HG03196 (cell line): ENCODE results near the gene ENPP6.
"Not testable (repeated sequence)": the region's sequence is repeated elsewhere in the genome, so short reads cannot be mapped to it uniquely, and the experiment has no call there.

Experiments
- ATAC-seq: cut with Tn5 transposase; IDR thresholded peaks from one replicate; pipeline ENCODE4 v1.9.1; 2021; ENCODE audit not compliant: unreplicated experiment

ENPP6 gene

DNA sequence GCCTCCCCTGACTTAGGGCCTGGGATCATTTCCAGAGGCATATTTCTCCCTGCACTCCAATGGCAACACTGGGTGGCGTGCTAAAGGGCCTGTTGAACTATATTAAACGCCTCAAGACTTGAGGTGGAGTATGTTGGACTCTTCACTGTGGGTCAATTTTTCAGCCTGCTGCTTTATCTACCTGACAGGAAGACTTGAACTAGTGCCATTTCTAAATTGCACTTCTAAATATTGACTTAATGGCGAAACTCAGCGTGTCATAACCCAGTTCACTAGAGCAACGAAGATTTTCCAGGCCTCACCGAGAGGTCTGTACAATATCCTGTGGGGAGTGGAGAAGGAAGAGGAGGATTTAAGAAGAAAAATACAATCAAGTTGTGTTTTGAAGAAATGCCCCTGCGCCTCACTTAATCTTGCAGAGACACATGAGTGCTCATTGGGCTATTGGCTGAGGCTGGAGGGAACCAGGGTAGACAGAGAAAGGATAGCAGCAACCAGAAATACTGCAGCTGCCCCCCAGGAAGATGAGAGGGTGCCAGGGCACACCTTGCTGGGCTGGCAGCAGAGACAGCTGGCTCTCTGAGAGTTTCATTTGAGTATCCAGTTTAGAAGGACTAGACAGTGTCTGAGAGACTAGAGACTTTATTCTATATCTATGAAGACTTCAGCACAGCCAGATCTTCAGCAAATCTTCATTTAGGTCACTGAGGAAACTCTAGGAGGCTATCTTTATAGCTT is 67.4 kb downstream of the ENPP6 start:
- no peak for ATAC-seq

DNA sequence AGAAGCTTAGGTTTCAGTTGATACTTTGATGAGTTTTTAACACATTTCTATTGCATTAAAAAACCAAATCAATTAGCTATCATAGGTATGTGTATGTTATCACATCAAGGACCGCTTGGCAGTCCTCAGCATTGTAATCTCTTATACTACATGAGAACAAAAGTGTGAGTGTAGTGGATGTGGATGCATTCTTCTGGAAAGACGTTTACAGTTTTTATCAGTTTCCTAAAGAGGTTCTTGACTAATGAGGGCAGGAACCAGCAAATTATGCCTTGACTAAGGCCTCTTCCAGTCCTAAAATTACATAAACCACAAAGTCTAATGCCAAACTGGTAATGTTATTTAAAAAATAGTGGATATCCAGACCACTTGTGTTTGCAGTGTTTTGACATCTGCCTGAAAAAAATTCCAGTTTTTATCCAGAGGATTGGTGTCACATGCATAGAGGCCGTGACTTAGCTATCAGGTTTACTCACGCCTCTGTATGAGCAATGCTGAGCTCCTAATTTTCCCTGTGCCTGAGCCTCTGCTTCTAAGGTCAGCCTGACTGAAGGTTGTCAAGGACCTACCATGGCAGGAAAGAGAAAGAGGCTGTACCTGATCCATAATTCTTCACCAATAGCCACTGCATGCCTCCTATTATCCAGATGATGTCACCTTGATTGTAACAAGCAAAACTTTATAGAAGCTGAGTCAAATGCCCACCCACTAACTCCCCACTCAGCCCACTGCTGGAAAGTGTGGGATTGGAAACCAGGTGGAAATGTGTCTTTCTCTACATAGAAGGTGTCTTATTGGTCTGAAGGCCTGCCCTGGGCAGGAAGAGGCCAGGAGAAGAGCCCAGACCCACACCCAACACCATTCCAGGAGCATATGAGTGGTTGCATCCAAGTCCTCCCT is 68.7 kb downstream of the ENPP6 start:
- no peak for ATAC-seq

DNA sequence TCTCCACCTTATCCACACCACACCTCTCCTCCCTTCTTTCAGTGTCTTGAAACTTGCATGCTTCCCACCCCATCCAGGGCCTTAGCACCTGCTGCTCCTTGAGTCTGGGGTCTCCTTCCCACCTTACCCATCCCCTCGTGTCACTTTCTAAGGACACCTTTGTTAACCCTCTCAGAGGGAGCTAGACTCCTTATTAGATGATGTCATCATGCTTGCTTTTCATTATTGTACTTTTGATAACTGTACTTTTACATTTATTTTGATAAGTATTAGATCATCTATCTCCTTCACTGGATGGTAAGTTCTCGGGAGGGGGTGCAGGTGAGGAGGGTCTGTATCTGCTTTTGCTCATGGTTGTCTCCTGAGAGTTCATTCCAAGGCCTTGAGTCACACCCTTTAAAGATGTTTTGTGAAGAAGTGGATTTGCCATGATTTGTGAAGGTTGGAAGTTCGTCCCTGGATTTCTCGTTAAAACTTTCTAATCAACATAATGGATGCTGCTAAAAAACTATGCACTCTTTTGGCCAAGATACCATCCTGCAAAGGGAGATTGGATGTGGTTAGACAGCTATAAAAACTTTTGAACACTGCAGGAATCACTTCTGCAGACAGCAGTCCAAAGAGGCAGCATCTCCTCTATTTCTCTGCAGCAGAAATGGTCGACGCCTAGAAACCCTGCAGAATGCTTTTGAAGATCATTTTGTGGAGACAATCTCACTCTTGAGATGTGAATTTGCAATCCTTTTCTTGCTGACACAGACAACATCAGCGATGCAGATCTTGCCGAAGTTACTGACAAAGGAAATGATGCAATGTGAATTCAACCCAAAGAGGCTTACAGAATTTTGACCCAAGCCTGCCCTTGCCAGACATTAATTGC is 69.6 kb downstream of the ENPP6 start:
- no peak for ATAC-seq

DNA sequence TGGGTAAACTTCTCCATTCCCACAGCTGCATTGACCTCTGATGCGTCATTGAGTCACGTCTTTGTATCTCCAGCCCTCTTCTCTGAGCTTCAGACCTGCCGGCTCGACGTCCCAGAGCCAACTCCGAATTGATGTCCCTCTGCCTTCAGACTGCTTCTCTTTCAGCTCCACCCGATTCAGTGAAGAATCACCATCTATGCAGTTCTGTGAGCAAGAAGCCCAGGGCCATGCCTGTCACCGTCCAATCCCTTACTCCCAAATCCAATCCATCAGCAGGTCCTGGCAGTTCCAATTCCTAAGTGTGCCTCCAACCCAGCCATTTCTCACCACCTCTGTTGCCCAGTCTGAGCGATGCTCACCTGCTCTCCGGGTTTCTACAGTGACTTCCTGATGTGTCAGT is 70.7 kb downstream of the ENPP6 start:
- ATAC-seq = no peak

GRCh38 chr4:184145596-184145995 is 72.1 kb downstream of the ENPP6 start:
- no peak for ATAC-seq

DNA sequence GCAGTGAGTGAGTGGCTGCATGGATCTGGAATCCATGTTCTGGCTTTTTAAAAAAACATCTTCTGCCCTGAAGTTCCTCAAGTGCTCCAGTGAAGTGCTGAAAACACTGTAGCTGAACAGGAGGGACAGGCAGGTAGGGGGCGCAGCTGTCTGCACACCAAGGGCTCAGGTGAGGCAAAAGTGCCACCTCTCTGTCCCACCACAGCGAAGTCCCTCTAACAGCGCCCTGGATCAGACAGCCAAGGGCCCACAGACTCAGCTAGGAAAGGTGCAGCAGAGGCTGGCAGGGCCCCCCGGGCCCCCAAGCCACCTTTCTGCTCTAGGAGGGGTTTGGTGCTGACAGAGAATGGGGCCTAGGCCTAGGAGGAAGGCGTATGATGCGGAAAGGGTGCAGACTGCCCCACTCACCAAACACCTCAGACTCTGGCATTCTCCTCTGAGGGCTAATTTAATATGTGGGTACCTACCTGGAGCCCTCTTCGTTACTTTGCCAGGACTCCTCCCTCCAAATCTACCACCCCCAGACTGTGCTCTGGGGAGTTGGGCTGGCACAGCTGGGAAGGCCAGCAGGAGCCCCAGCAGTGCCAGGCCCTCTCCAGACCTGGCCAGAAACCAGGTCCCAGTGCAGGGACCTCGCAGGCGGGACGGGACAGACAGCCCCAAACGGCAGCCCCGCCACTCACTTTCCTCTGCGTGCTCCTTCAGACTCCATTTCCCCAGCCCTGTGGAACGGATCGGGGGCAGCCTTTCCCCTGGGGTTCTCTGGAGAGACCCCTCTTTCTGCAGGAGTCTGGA is 73.7 kb downstream of the ENPP6 start:
- ATAC-seq = no peak

- no peak for ATAC-seq
Observed at GRCh38 chr4:184142121-184143000, 75.3 kb downstream of the ENPP6 start.

GRCh38 chr4:184140901-184141300 is 76.8 kb downstream of the ENPP6 start:
- not testable (repeated sequence) for ATAC-seq

DNA sequence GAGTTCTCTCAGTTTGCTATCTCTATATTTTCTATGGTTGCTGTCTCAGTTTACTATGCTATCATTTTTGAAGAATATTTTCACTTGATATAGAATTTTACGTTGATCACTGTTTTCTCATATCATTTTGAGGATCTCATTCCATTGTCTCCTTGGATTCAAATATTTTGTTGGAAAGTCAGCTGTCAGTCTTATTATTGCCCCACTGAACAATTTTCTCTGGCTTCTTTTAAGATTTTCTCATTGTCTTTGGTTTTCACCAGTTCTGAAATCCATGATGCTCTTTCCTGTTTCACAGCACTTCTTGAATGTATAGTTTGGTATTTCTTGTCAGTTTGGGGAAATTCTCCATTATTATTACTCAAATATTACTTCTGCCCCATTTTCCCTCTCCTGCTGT is 81.1 kb downstream of the ENPP6 start:
- no peak for ATAC-seq

- no peak for ATAC-seq
Observed at GRCh38 chr4:184126800-184127199, 90.9 kb downstream of the ENPP6 start.

- ATAC-seq = no peak
Observed at GRCh38 chr4:184122631-184123408, 94.9 kb downstream of the ENPP6 start.

- ATAC-seq = no peak
Observed at GRCh38 chr4:184120549-184121127, 97.0 kb downstream of the ENPP6 start.

DNA sequence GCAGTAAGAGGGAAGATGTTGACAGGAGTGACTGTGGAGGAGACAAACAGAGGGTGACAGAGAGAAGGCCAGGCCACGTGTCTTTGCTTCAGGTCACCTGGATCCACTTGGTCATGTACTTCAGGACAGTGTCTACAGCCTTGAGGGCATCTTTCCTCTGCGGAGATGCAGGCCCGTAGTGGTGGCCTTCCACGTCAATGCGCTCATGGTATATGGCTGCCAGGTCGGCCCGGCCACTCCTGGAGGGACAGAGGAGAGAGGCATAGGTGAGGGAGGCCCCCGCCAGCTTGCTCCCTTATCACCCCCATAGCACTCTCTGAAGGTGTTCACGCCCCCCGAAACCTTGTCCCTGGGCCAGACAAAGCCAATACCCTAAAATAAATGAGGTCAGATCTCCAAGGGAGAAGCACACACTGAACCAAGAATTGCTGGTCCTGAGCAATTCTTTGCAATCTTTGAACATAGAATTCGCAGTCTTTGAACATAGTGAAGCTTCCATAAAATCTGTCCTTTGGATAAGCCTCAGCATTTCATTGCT is 99.9 kb downstream of the ENPP6 start:
- ATAC-seq = no peak

- ATAC-seq = no peak
Observed at GRCh38 chr4:184115399-184115798, 102.3 kb downstream of the ENPP6 start.

- no peak for ATAC-seq
Observed at GRCh38 chr4:184114431-184114830, 103.2 kb downstream of the ENPP6 start.

DNA sequence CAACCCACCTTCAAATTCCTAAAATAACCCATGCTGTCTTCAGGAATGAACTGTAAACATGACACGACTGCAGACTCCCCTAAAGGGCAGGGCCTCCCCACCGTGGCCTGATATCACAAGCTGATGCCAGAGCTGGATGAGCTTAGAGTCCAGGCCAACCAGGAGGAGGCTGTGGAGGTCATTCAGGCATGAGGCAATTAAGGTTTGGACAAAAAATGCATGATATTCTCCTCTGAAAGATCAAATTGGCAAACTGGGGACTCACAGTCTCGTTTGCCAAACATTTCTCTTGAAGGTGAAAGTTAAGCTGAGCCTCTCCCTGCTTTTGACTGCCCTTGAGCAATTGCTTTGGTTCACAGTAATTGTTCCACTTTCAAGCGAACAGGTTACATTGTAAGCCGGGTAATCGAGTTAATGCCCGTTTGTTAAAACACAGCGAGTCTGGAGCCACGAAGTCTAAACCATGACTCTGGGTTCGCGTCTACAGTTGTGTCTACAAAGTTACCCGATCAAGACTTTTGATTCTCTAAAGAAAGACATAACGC is 105.6 kb downstream of the ENPP6 start:
- no peak for ATAC-seq

- no peak for ATAC-seq
Observed at GRCh38 chr4:184111233-184111832, 106.3 kb downstream of the ENPP6 start.
